Endothelial cell of umbilical vein (primary cell): ENCODE data around the gene LAMB4. TPM values are rescaled to one million over a fixed set of nuclear protein-coding genes. Genes with fewer than 3 reads are reported as not detected.

Experiments
- BruUV-seq: library from RNA; stranded (reverse); fragments of 400-500 nt; replicated peaks from 2 replicates; lab custom pipeline; 2021; lab: Mats Ljungman, UMichigan
- CTCF ChIA-PET: fragments of 300-600, 350-600 bp; sonication (Branson Sonifier 250); formaldehyde crosslinking; loops from one replicate; lab custom pipeline; 2021; ENCODE audit warnings: antibody characterized with exemption, inconsistent platforms; lab: Charles Lee
- POLR2A ChIA-PET: fragments of 300-600, 350-600 bp; sonication (Branson Sonifier 250); formaldehyde crosslinking; loops from one replicate; lab custom pipeline; 2021; ENCODE audit warnings: antibody characterized with exemption, inconsistent platforms; lab: Charles Lee
- DNase-seq: peaks from one replicate; pipeline ENCODE4 v3.0.0-alpha.2; 2011; ENCODE audit warnings: low read depth, low spot score
- FAIRE-seq: peaks from 2 replicates; lab custom pipeline; 2011; peaks lifted over from hg19 to GRCh38; lab: Jason Lieb, UNC
- H2AFZ ChIP-seq: 2 replicates; pipeline ENCODE4 v1.6.0; 2012; ENCODE audit warnings: low read depth, low read length, control low read depth, inconsistent platforms
- H3K27ac ChIP-seq: 2 replicates; pipeline ENCODE4 v1.5.1; 2011; ENCODE audit warnings: low read depth, mild to moderate bottlenecking, control low read depth, low read length, moderate library complexity; ENCODE audit not compliant: insufficient read depth
- H3K27me3 ChIP-seq, 2 experiments: 2 replicates each; pipeline versions ENCODE4 v1.6.0 to v1.6.1; 2011; ENCODE audit warnings: low read length in 2 of 2, mixed read lengths in 1 of 2; ENCODE audit not compliant: control insufficient read depth in 2 of 2, insufficient read depth in 2 of 2
- H3K36me3 ChIP-seq, 2 experiments: 2 replicates in 1 of 2; 3 replicates in 1 of 2; pipeline ENCODE4 v1.5.1; 2011; ENCODE audit warnings: low read length in 2 of 2, mild to moderate bottlenecking in 1 of 2, moderate library complexity in 1 of 2; ENCODE audit not compliant: control insufficient read depth in 2 of 2, insufficient read depth in 2 of 2; ENCODE audit errors: extremely low read depth in 1 of 2
- H3K4me1 ChIP-seq: 3 replicates; pipeline ENCODE4 v1.5.1; 2011; ENCODE audit warnings: mild to moderate bottlenecking, low read length; ENCODE audit not compliant: control insufficient read depth, insufficient read depth; ENCODE audit errors: extremely low read depth
- H3K4me2 ChIP-seq: 2 replicates; pipeline ENCODE4 v1.6.1; 2011; ENCODE audit warnings: low read length, control low read depth, mixed read lengths; ENCODE audit not compliant: insufficient read depth
- H3K4me3 ChIP-seq, 3 experiments: fragments of 200-600 bp in 1 of 3; sonication (generic), shearing (Covaris generic) in 1 of 3; replicated peaks in 1 of 3; 2 replicates each; pipeline ENCODE4 v1.5.1; 2011 to 2016; ENCODE audit warnings: control low read depth in 3 of 3, low read length in 3 of 3, mild to moderate bottlenecking in 2 of 3, inconsistent platforms in 1 of 3, low read depth in 1 of 3, moderate library complexity in 1 of 3; ENCODE audit not compliant: insufficient read depth in 1 of 3
- H3K79me2 ChIP-seq: 2 replicates; pipeline ENCODE4 v1.6.0; 2012; ENCODE audit warnings: low read length, inconsistent platforms; ENCODE audit not compliant: control insufficient read depth, insufficient read depth
- H3K9ac ChIP-seq: replicated peaks from 2 replicates; pipeline ENCODE3; 2011; ENCODE audit warnings: low read length, control low read depth; ENCODE audit not compliant: insufficient read depth; ENCODE audit errors: extremely low read depth
- H3K9me1 ChIP-seq: replicated peaks from 3 replicates; pipeline ENCODE4 v1.6.0; 2011; ENCODE audit warnings: mild to moderate bottlenecking, low read length; ENCODE audit not compliant: control insufficient read depth, insufficient read depth; ENCODE audit errors: extremely low read depth
- H3K9me3 ChIP-seq: replicated peaks from 2 replicates; pipeline ENCODE4 v1.5.1; 2012; ENCODE audit warnings: low read length, inconsistent platforms; ENCODE audit not compliant: control insufficient read depth, insufficient read depth
- H4K20me1 ChIP-seq: replicated peaks from 2 replicates; pipeline ENCODE3; 2011; ENCODE audit warnings: mild to moderate bottlenecking, low read length; ENCODE audit not compliant: control insufficient read depth, insufficient read depth; ENCODE audit errors: extremely low read depth
- EZH2 ChIP-seq: IDR thresholded peaks from 2 replicates; pipeline ENCODE4 v1.6.1; 2012; ENCODE audit warnings: borderline replicate concordance, low read depth, mild to moderate bottlenecking, moderate library complexity, low read length, inconsistent platforms; ENCODE audit not compliant: severe bottlenecking
- FOS ChIP-seq: IDR thresholded peaks from 2 replicates; pipeline ENCODE4 v1.6.1; 2011; ENCODE audit warnings: mild to moderate bottlenecking, low read length, moderate library complexity, borderline replicate concordance; ENCODE audit not compliant: insufficient read depth
- GATA2 ChIP-seq: IDR thresholded peaks from 2 replicates; pipeline ENCODE4 v1.7.0; 2011; ENCODE audit warnings: low read depth, mild to moderate bottlenecking, moderate library complexity, mixed read lengths, low read length; ENCODE audit not compliant: insufficient read length, insufficient read depth
- JUN ChIP-seq: IDR thresholded peaks from 2 replicates; pipeline ENCODE4 v1.6.1; 2011; ENCODE audit warnings: borderline replicate concordance, low read depth; ENCODE audit not compliant: insufficient read length, insufficient read depth
- MAX ChIP-seq: IDR thresholded peaks from 2 replicates; pipeline ENCODE4 v1.6.1; 2011; ENCODE audit not compliant: insufficient read depth, insufficient read length
- MYC ChIP-seq: IDR thresholded peaks from one replicate; pipeline ENCODE4 v1.6.1; 2011; ENCODE audit warnings: mild to moderate bottlenecking, low read depth, low read length
- POLR2A ChIP-seq: IDR thresholded peaks from 2 replicates; pipeline ENCODE4 v1.6.1; 2012; ENCODE audit warnings: low read depth, mild to moderate bottlenecking, control low read depth, low read length
- POLR2AphosphoS5 ChIP-seq: IDR thresholded peaks from 2 replicates; pipeline ENCODE4 v1.6.1; 2012; ENCODE audit warnings: low read depth, mild to moderate bottlenecking, control low read depth, low read length, moderate library complexity; ENCODE audit not compliant: insufficient read depth
- dilution Hi-C: fragments of 300-500 bp; cut with MboI; formaldehyde crosslinking; loops from one replicate; pipeline ENCODE4 v1.15.0; 2019; ENCODE audit warnings: low sequenced_read_pairs; ENCODE audit not compliant: extremely low pct_ligation_motif_present
- intact Hi-C: fragments of 100-400 bp; cut with micrococcal nuclease; formaldehyde crosslinking; loops from one replicate; pipeline ENCODE4 v1.10.0; 2022
- polyA plus RNA-seq, 4 experiments: library from polyadenylated mRNA; depleted of rRNA in 3 of 4; stranded (reverse) in 3 of 4; unstranded in 1 of 4; fragments of >200 nt; gene quantifications; 2 replicates each; pipeline versions ENCODE4 v1.2.1 to v1.2.3, GENCODE V29; 2011 to 2012; ENCODE audit warnings: missing spikeins in 1 of 4
- total RNA-seq: library from RNA; stranded (reverse); gene quantifications from 2 replicates; pipeline ENCODE4 v1.2.3, GENCODE V29; 2021
- TF ChIP-seq, protein P1 (sequence below), 2 donors: IDR thresholded peaks; 1 replicate in 1 of 2; 2 replicates in 1 of 2; pipeline ENCODE4 v1.5.1; 2011; ENCODE audit warnings: low read length in 2 of 2, mild to moderate bottlenecking in 2 of 2, moderate library complexity in 2 of 2, control low read depth in 1 of 2, inconsistent platforms in 1 of 2, low read depth in 1 of 2; ENCODE audit not compliant: insufficient read depth in 1 of 2; ENCODE audit errors: extremely low read depth in 1 of 2

LAMB4 gene
- total and polyA plus RNA-seq, 2 donors (not counting 3 experiments of a cell fraction or from before 2014, with no cell fraction given), result 0.15 to 0.20 TPM

GRCh38 chr7:108029034-108029433, 101.1 kb downstream of the LAMB4 start:
- H3K9me1 ChIP-seq, result no peaks in the 10 kb centered on the region
- DNase-seq (no peak), FAIRE-seq (no peak)
- H3K9ac ChIP-seq, result no peak overlapping the region
- CTCF ChIA-PET, result no interaction called here
- no peak overlapping the region for H2AFZ ChIP-seq
- no peak for TF ChIP-seq MYC
- TF ChIP-seq POLR2A, result no peak
- H3K27me3 ChIP-seq, result no peaks in the 10 kb centered on the region
- POLR2A ChIA-PET, result no interaction called here
- H4K20me1 ChIP-seq, result no peaks in the 10 kb centered on the region
- H3K79me2 ChIP-seq, result no peaks in the 10 kb centered on the region
- no peak overlapping the region for H3K4me2 ChIP-seq
- no peak overlapping the region for H3K27ac ChIP-seq
- no TSS peak for BruUV-seq
- intact Hi-C loops (no loop called here), dilution Hi-C loops (no loop called here)
- H3K4me3 ChIP-seq, result no peak overlapping the region
- H3K36me3 ChIP-seq, result no peaks in the 10 kb centered on the region
- no peaks in the 10 kb centered on the region for H3K9me3 ChIP-seq
- peaks cover 13% of the 10 kb centered on the region for H3K4me1 ChIP-seq

- H3K27me3 ChIP-seq, result no peaks in the 10 kb centered on the region
- peaks cover 16% of the 10 kb centered on the region for H3K4me1 ChIP-seq
- no peaks in the 10 kb centered on the region for H3K9me1 ChIP-seq
- BruUV-seq, result no TSS peak
- no peaks in the 10 kb centered on the region for H3K9me3 ChIP-seq
- POLR2A ChIA-PET, result no interaction called here
- H2AFZ ChIP-seq, result no peak overlapping the region
- intact Hi-C loops (no loop called here), dilution Hi-C loops (no loop called here)
- DNase-seq (no peak), FAIRE-seq (no peak)
- no peak for TF ChIP-seq POLR2AphosphoS5
- no peak for TF ChIP-seq JUN
- no peak for TF ChIP-seq MYC
- TF ChIP-seq POLR2A, result no peak
- no peak for TF ChIP-seq FOS
- TF ChIP-seq MAX, result no peak
- TF ChIP-seq EZH2, result no peak
- TF ChIP-seq, protein P1, sequence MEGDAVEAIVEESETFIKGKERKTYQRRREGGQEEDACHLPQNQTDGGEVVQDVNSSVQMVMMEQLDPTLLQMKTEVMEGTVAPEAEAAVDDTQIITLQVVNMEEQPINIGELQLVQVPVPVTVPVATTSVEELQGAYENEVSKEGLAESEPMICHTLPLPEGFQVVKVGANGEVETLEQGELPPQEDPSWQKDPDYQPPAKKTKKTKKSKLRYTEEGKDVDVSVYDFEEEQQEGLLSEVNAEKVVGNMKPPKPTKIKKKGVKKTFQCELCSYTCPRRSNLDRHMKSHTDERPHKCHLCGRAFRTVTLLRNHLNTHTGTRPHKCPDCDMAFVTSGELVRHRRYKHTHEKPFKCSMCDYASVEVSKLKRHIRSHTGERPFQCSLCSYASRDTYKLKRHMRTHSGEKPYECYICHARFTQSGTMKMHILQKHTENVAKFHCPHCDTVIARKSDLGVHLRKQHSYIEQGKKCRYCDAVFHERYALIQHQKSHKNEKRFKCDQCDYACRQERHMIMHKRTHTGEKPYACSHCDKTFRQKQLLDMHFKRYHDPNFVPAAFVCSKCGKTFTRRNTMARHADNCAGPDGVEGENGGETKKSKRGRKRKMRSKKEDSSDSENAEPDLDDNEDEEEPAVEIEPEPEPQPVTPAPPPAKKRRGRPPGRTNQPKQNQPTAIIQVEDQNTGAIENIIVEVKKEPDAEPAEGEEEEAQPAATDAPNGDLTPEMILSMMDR (IDR thresholded peaks at IDR 0.05; ENCODE audit: extremely low read depth in 1 of 2, insufficient read depth in 1 of 2, low read depth in 1 of 2, low read length in 2 of 2), result no peak
- no peak for TF ChIP-seq GATA2
- no peak overlapping the region for H3K9ac ChIP-seq
- H3K4me2 ChIP-seq, result no peak overlapping the region
- no peak overlapping the region for H3K27ac ChIP-seq
- no peaks in the 10 kb centered on the region for H4K20me1 ChIP-seq
- H3K36me3 ChIP-seq, result no peaks in the 10 kb centered on the region
- H3K79me2 ChIP-seq, result no peaks in the 10 kb centered on the region
- H3K4me3 ChIP-seq, result no peak overlapping the region
- CTCF ChIA-PET, result no interaction called here
Measured at GRCh38 chr7:108028111-108028510, 102.0 kb downstream of the LAMB4 start.
